A549 (cell line): ENCODE measurements around the gene THEMIS. TPM values are rescaled to one million over a fixed set of nuclear protein-coding genes. Genes with fewer than 3 reads are reported as not detected.
"Not testable (repeated sequence)": the region's sequence is repeated elsewhere in the genome, so short reads cannot be mapped to it uniquely, and the experiment has no call there.

Experiments
- ATAC-seq, 2 experiments: fragments of 200-7000 bp in 1 of 2; fragments of >200 bp in 1 of 2; cut with Nextera tagmentation in 1 of 2; cut with Tn5 transposase in 1 of 2; 3 replicates each; pipeline versions ENCODE4 v1.8.0 to v1.9.1; 2018 to 2020; ENCODE audit warnings: mild to moderate bottlenecking in 1 of 2, moderate library complexity in 1 of 2
- CTCF ChIA-PET: fragments of 300-600 bp; sonication (Branson Sonifier 250); formaldehyde crosslinking; extraction: SDS; loops from one replicate; lab custom pipeline; 2021; ENCODE audit warnings: antibody characterized with exemption, inconsistent platforms; lab: Yijun Ruan, JAX
- POLR2A ChIA-PET: fragments of 350-600 bp; formaldehyde crosslinking; extraction: SDS; loops from one replicate; lab custom pipeline; 2021; ENCODE audit warnings: antibody characterized with exemption, inconsistent platforms; lab: Yijun Ruan, JAX
- DNase-seq, 2 experiments: peaks; one replicate each; pipeline versions ENCODE4 v3.0.0 to v3.0.0-alpha.2; 2011 to 2016; ENCODE audit warnings: low read depth in 1 of 2, low spot score in 1 of 2
- FAIRE-seq: peaks from 2 replicates; lab custom pipeline; 2011; peaks lifted over from hg19 to GRCh38; lab: Jason Lieb, UNC
- H3K27ac ChIP-seq, 2 experiments: fragments of >200 bp; sonication (Bioruptor Twin); formaldehyde crosslinking; 3 replicates each; pipeline ENCODE4 v1.5.1; 2016 to 2017
- H3K4me1 ChIP-seq: fragments of >200 bp; sonication (Bioruptor Twin); formaldehyde crosslinking; 3 replicates; pipeline ENCODE4 v1.6.1; 2016
- H3K4me2 ChIP-seq: fragments of >200 bp; sonication (Bioruptor Twin); formaldehyde crosslinking; 3 replicates; pipeline ENCODE4 v1.6.1; 2016
- H3K4me3 ChIP-seq: fragments of >200 bp; sonication (Bioruptor Twin); formaldehyde crosslinking; 3 replicates; pipeline ENCODE4 v1.5.1; 2016
- H3K9me3 ChIP-seq: fragments of >200 bp; sonication (Bioruptor Twin); formaldehyde crosslinking; 3 replicates; pipeline ENCODE4 v1.6.1; 2016
- ATOH8 ChIP-seq: fragments of 250-450 bp; sonication (Bioruptor Pico); IDR thresholded peaks from 2 replicates; pipeline ENCODE4 v1.5.0; 2020; ENCODE audit warnings: low read depth, mild to moderate bottlenecking, moderate library complexity
- BHLHE40 ChIP-seq: IDR thresholded peaks from 2 replicates; pipeline ENCODE4 v1.6.1; 2012; ENCODE audit warnings: low read depth, low read length, inconsistent platforms
- CHD4 ChIP-seq: fragments of 200-600 bp; sonication (generic); IDR thresholded peaks from 2 replicates; pipeline ENCODE4 v1.6.1; 2016; ENCODE audit warnings: antibody characterized with exemption, mild to moderate bottlenecking, borderline replicate concordance
- EP300 ChIP-seq, 2 experiments: fragments of >200 bp; sonication (Bioruptor Twin); formaldehyde crosslinking; IDR thresholded peaks; 2 replicates in 1 of 2; 3 replicates in 1 of 2; pipeline ENCODE4 v1.6.1; 2016 to 2017
- FOSL2 ChIP-seq, 2 experiments: fragments of 450-650 bp in 1 of 2; fragments of >200 bp in 1 of 2; sonication (Bioruptor Twin) in 1 of 2; formaldehyde crosslinking; IDR thresholded peaks; 2 replicates each; pipeline versions ENCODE4 v1.5.0 to v1.6.1; 2016 to 2020; ENCODE audit warnings: mild to moderate bottlenecking in 1 of 2, moderate library complexity in 1 of 2
- GATA3 ChIP-seq: IDR thresholded peaks from 2 replicates; pipeline ENCODE4 v1.6.1; 2012; ENCODE audit warnings: borderline replicate concordance
- HDAC2 ChIP-seq: fragments of 200-600 bp; sonication (generic); IDR thresholded peaks from 2 replicates; pipeline ENCODE4 v1.6.1; 2016
- HOXB13 ChIP-seq: fragments of 250-450 bp; sonication (Bioruptor Pico); IDR thresholded peaks from 2 replicates; pipeline ENCODE4 v1.5.0; 2020; ENCODE audit warnings: low read depth, mild to moderate bottlenecking, moderate library complexity
- JUN ChIP-seq, 2 experiments: fragments of >200 bp; sonication (Bioruptor Twin); formaldehyde crosslinking; IDR thresholded peaks; 2 replicates in 1 of 2; 3 replicates in 1 of 2; pipeline ENCODE4 v1.6.1; 2016 to 2017
- MAFK ChIP-seq: fragments of 450-650 bp; IDR thresholded peaks from 2 replicates; pipeline ENCODE4 v1.6.1; 2014; ENCODE audit not compliant: partially characterized antibody
- MYC ChIP-seq: IDR thresholded peaks from 2 replicates; pipeline ENCODE4 v1.6.1; 2012; ENCODE audit warnings: mild to moderate bottlenecking, inconsistent platforms, low read length, improper control_type of control experiment, borderline replicate concordance
- PBX3 ChIP-seq: IDR thresholded peaks from 2 replicates; pipeline ENCODE4 v1.6.1; 2012
- POLR2A ChIP-seq: IDR thresholded peaks from 2 replicates; pipeline ENCODE4 v1.6.1; 2012; ENCODE audit warnings: mild to moderate bottlenecking, low read length
- POLR2AphosphoS2 ChIP-seq: conservative IDR thresholded peaks from 2 replicates; pipeline ENCODE4 v1.6.1; 2012; ENCODE audit warnings: low read length, improper control_type of control experiment, inconsistent platforms
- RFX5 ChIP-seq: fragments of 450-650 bp; IDR thresholded peaks from 2 replicates; pipeline ENCODE4 v1.7.1; 2014; ENCODE audit warnings: antibody characterized with exemption, mild to moderate bottlenecking, moderate library complexity
- RNF2 ChIP-seq: fragments of 200-600 bp; sonication (generic); IDR thresholded peaks from 2 replicates; pipeline ENCODE4 v1.6.1; 2016; ENCODE audit warnings: low read depth, mild to moderate bottlenecking, antibody characterized with exemption, moderate library complexity, borderline replicate concordance
- SMC3 ChIP-seq: fragments of >200 bp; sonication (Bioruptor Twin); formaldehyde crosslinking; IDR thresholded peaks from 3 replicates; pipeline ENCODE4 v1.6.1; 2018; ENCODE audit warnings: inconsistent platforms
- ZC3H11A ChIP-seq: fragments of 450-650 bp; IDR thresholded peaks from 2 replicates; pipeline ENCODE4 v1.6.1; 2014; ENCODE audit warnings: antibody characterized with exemption, mild to moderate bottlenecking
- WGBS: methylation state at CpG from one replicate; pipeline ENCODE4 v1.1.6; 2017; ENCODE audit errors: missing lambda C conversion rate; 5-methylcytosine and 5-hydroxymethylcytosine counted together
- polyA plus RNA-seq, 4 experiments: library from polyadenylated mRNA; depleted of rRNA in 3 of 4; stranded (reverse); fragments of >200 nt; fragmentation: RNase III in 1 of 4; extraction: RNeasy Plus Mini Kit Qiagen cat#74134 plus additional on column Dnase treatment in 1 of 4; gene quantifications; 2 replicates in 3 of 4; 3 replicates in 1 of 4; pipeline ENCODE4 v1.2.3, GENCODE V29; 2011 to 2017
- TF ChIP-seq, protein P1 (sequence below): IDR thresholded peaks from 2 replicates; pipeline ENCODE4 v1.6.1; 2012
- TF ChIP-seq, protein P2 (sequence below): fragments of >200 bp; sonication (Bioruptor Twin); formaldehyde crosslinking; IDR thresholded peaks from 3 replicates; pipeline ENCODE4 v1.5.1; 2016
- TF ChIP-seq, protein P3 (sequence below): fragments of 150-350 bp; IDR thresholded peaks from 2 replicates; pipeline ENCODE4 v1.6.1; 2014; ENCODE audit warnings: low read depth, mild to moderate bottlenecking, low read length

The THEMIS gene
- polyA plus RNA-seq, 2 of the 4 experiments (the other 2 are of a cell fraction) = not detected

DNA sequence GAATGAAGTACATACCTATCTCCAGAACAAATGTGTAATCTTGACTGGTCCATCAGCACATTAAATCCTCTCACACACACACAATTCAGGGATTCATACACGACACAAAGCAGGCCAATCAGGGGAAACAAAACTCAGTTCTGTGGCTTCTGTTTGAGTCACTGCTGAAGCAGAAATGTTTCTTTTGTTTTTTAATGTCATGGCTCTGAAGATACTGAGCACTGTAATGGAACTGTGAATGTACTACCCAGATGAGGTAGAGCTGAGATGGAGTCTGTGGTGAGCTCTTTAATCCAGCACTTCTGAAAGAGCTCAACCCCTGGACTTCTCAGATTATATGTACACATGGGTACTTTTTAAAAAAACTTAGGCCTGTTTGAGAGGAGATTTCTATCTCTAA lies 116.4 kb downstream of the THEMIS start:
- no peak overlapping the region for H3K27ac ChIP-seq
- POLR2A ChIA-PET = no interaction called here
- no peak overlapping the region for H3K4me2 ChIP-seq
- no peak for ATAC-seq
- no peak overlapping the region for H3K4me3 ChIP-seq
- FAIRE-seq = no peak
- DNase-seq = no peak
- no peaks in the 10 kb centered on the region for H3K4me1 ChIP-seq
- 11% methylated on average over 1 of the region's 1 CpG for WGBS
- H3K9me3 ChIP-seq = no peaks in the 10 kb centered on the region
- TF ChIP-seq POLR2A (no peak), BHLHE40 (no peak), HOXB13 (no peak), FOSL2 (IDR thresholded peaks at IDR 0.05) (no peak), FOSL2 (CRISPR knock-in tag; IDR thresholded peaks at IDR 0.05) (no peak), GATA3 (no peak), EP300 (IDR thresholded peaks at IDR 0.05) (no peak), SMC3 (no peak), CHD4 (no peak), HDAC2 (no peak), JUN (IDR thresholded peaks at IDR 0.05) (no peak), ATOH8 (CRISPR knock-in tag) (no peak), MYC (no peak), RFX5 (no peak), ZC3H11A (no peak), PBX3 (no peak), RNF2 (no peak)
- TF ChIP-seq, protein P1, sequence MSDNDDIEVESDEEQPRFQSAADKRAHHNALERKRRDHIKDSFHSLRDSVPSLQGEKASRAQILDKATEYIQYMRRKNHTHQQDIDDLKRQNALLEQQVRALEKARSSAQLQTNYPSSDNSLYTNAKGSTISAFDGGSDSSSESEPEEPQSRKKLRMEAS = no peak
- TF ChIP-seq, protein P2, sequence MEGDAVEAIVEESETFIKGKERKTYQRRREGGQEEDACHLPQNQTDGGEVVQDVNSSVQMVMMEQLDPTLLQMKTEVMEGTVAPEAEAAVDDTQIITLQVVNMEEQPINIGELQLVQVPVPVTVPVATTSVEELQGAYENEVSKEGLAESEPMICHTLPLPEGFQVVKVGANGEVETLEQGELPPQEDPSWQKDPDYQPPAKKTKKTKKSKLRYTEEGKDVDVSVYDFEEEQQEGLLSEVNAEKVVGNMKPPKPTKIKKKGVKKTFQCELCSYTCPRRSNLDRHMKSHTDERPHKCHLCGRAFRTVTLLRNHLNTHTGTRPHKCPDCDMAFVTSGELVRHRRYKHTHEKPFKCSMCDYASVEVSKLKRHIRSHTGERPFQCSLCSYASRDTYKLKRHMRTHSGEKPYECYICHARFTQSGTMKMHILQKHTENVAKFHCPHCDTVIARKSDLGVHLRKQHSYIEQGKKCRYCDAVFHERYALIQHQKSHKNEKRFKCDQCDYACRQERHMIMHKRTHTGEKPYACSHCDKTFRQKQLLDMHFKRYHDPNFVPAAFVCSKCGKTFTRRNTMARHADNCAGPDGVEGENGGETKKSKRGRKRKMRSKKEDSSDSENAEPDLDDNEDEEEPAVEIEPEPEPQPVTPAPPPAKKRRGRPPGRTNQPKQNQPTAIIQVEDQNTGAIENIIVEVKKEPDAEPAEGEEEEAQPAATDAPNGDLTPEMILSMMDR = no peak
- TF ChIP-seq, protein P3, sequence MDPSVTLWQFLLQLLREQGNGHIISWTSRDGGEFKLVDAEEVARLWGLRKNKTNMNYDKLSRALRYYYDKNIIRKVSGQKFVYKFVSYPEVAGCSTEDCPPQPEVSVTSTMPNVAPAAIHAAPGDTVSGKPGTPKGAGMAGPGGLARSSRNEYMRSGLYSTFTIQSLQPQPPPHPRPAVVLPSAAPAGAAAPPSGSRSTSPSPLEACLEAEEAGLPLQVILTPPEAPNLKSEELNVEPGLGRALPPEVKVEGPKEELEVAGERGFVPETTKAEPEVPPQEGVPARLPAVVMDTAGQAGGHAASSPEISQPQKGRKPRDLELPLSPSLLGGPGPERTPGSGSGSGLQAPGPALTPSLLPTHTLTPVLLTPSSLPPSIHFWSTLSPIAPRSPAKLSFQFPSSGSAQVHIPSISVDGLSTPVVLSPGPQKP = no peak
- CTCF ChIA-PET = no interaction called here

DNA sequence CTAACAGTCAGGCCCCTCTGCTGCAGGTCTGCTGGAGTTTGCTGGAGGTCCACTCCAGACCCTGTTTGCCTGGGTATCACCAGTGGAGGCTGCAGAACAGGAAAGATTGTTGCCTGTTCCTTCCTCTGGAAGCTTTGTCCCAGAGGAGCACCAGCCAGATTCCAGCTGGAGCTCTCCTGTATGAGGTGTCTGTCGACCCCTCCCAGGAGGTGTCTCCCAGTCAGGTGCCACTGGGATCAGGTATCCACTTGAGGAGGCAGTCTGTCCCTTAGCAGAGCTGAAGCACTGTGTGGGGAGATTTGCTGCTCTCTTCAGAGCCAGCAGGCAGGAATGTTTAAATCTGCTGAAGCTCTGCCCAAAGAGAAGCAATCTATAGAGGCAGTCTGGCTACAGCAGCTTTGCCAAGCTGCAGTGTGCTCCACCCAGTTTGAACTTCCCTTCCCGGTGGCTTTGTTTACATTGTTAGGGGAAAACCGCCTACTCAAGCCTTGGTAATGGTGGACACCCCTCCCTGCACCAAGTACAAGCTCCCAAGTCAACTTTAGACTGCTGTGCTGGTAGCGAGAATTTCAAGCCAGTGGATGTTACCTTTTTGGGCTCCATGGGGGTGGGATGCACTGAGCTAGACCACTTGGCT lies 119.1 kb downstream of the THEMIS start:
- H3K9me3 ChIP-seq, CTCF ChIA-PET, H3K27ac ChIP-seq, ATAC-seq, H3K4me1 ChIP-seq, H3K4me3 ChIP-seq, H3K4me2 ChIP-seq, FAIRE-seq, POLR2A ChIA-PET: not testable (repeated sequence)
- DNase-seq = peak in 1 of 2 experiments; percentile 2
- 7% methylated on average over 3 of the region's 4 CpGs for WGBS

DNA sequence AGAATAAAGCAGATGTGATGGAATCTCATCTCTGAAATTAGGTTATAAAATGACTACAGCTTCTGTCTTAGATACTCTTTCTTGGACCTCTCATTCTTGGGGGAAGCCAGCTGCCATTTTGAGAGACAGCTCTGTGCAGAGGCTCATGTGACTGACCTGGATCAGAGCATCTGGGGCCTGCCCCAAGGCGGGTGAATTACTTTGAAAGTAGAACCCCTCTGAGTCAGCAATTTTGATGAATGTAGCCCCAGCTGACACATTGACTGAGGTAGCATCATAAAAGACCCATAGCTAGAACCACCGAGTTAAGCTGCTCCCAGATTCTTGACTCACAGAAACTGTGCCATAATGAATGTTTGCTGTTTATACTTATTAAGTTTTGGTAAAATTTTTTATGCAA lies 124.5 kb downstream of the THEMIS start:
- no peak for DNase-seq
- H3K4me3 ChIP-seq = no peak overlapping the region
- H3K4me1 ChIP-seq = no peaks in the 10 kb centered on the region
- H3K4me2 ChIP-seq = no peak overlapping the region
- ChIA-PET POLR2A (no interaction called here), CTCF (no interaction called here)
- peak; percentile 64 for TF ChIP-seq MAFK
- no peak for TF ChIP-seq POLR2AphosphoS2
- no peak for FAIRE-seq
- H3K27ac ChIP-seq = no peak overlapping the region
- no peak for ATAC-seq
- no peaks in the 10 kb centered on the region for H3K9me3 ChIP-seq
- WGBS = 37% methylated on average over 2 of the region's 2 CpGs
